Fibroblast of mammary gland (primary cell): ENCODE data around the gene NRCAM.

Experiments used
- DNase-seq: peaks from one replicate; pipeline ENCODE4 v3.0.0-alpha.2; 2010; ENCODE audit warnings: low read depth
- H3K4me3 ChIP-seq: 2 replicates; pipeline ENCODE4 v1.5.1; 2011; ENCODE audit warnings: low read depth, mild to moderate bottlenecking, low read length, moderate library complexity; ENCODE audit not compliant: control insufficient read depth
- TF ChIP-seq, protein P1 (sequence below): conservative IDR thresholded peaks from 2 replicates; pipeline ENCODE4 v1.5.1; 2011; ENCODE audit warnings: low read depth, low read length, inconsistent platforms; ENCODE audit not compliant: control insufficient read depth, insufficient read depth

Gene NRCAM

DNA sequence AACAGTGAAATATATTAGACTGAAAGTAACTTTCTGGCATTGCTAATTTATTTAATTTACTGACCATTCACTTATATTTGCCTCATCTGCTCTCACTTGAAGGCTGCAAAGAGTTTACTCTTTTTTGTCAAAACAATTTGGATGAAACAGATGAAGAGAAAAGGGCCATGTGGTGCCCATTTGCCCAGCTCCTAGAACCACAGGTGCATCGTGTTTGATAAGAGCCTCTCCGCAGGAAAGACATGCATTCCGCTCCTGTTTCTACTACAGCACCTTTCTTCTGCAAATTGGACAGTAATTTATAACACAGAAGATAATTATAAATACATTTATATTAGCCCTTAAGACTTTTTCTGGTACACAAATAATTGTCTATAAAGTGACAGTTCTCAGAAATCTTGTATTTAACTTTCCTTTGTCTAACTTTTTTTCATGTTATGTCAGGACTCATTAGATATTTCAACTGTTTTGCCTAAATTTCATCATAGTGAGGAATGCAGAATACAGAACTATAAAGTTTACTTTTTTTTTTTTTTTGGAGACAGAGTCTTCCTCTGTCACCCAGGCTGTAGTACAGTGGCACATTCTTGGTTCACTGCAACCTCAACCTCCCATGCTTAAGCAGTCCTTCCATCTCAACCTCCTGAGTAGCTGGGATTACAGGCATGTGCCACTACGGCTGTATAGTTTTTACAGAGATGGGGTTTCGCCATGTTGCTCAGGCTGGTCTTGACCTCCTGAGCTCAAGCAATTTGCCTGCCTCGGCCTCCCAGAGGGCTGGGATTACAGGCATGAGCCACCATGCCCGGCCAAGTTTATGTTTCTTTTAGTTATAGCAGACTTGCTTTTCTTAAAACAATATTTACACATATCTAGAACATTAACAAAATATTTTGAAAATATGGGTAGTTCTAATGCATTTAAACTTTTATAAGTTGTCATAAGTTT is 326.9 kb downstream of the NRCAM start:
- TF ChIP-seq, protein P1, sequence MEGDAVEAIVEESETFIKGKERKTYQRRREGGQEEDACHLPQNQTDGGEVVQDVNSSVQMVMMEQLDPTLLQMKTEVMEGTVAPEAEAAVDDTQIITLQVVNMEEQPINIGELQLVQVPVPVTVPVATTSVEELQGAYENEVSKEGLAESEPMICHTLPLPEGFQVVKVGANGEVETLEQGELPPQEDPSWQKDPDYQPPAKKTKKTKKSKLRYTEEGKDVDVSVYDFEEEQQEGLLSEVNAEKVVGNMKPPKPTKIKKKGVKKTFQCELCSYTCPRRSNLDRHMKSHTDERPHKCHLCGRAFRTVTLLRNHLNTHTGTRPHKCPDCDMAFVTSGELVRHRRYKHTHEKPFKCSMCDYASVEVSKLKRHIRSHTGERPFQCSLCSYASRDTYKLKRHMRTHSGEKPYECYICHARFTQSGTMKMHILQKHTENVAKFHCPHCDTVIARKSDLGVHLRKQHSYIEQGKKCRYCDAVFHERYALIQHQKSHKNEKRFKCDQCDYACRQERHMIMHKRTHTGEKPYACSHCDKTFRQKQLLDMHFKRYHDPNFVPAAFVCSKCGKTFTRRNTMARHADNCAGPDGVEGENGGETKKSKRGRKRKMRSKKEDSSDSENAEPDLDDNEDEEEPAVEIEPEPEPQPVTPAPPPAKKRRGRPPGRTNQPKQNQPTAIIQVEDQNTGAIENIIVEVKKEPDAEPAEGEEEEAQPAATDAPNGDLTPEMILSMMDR = no peak
- no peak overlapping the region for H3K4me3 ChIP-seq
- no peak for DNase-seq

DNA sequence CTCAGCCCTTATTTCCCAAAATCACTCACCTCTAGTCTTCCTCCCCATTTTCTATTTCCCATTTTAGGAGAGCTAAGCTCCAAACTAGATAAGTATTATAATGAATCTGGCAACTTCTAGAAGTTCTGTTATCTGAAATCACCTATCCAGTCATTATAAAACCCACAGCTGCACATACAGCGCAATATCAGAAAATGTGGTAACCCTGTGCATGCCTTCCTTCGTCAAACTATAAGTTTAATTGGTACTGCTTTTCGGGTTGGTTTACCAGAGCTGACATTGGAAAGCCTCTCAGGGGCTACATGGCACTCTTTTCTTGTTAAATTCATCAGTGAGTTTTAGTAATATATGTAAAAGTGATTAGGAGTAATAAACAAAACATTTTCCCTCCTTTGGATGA is 327.7 kb downstream of the NRCAM start:
- TF ChIP-seq, protein P1 = no peak
- DNase-seq = no peak
- H3K4me3 ChIP-seq = no peak overlapping the region

DNA sequence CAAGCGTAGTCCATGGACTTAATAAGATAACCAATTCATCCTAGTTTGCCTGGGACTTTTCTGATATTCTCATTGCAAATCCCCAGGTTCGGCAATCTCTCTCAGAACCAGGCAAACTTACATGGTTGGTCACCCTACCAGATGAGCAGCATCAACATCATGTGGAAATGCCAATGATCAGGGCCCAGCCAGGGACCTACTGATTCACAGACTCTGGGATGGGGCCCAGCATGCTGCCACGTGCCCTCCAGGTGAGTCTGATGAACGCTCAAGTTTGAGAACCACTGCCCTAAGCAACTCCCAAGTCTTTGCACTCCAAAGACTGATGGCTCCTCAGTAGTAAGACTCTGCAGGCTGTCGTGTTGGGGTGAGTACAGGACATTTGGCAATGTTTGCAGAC is 328.8 kb downstream of the NRCAM start:
- no peak overlapping the region for H3K4me3 ChIP-seq
- TF ChIP-seq, protein P1 = no peak
- no peak for DNase-seq

DNA sequence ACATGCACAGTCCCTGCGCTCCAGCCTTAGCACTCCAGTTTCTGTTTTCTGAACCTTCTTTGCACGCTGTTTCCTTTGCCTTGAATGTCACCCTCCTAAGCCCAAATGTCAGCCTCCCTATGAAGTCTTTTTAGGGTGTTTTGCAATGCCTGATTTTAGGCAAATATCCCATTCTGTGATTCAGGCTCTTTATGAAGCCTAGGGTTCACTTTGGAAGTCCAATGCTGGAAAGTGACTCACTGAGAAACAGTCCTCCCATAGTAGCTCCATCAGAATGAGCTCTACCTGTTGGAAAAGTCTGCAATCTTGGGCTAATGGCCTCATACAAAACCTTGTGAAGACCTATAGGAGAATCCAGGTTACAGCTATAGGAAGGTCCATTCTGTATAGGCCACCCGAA is 331.4 kb downstream of the NRCAM start:
- TF ChIP-seq, protein P1 = no peak

DNA sequence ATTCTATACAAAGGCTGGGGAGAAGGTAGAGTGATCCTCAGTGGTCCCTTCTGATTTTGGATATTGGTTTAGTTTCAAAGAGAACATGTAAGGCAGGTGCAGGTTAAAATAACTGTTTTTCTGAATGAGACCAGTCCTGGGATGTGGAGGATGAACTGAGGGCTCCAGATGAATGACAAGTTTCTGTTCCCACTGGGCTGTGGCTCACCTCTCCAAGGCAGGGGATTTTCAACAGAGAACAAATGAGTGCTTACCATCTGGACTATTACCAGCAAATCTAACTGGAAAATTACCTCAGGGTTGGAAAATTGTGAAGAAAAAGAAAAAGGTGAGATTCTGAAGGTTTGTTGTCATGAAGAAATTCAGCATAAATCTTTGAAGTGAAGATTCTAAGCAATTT is 334.1 kb downstream of the NRCAM start:
- TF ChIP-seq, protein P1 = no peak
- H3K4me3 ChIP-seq = no peak overlapping the region
- DNase-seq = no peak

More for the DNA sequence above, 331.4 kb downstream of the NRCAM start:
- peak; percentile 65 for DNase-seq
- no peak overlapping the region for H3K4me3 ChIP-seq

DNA sequence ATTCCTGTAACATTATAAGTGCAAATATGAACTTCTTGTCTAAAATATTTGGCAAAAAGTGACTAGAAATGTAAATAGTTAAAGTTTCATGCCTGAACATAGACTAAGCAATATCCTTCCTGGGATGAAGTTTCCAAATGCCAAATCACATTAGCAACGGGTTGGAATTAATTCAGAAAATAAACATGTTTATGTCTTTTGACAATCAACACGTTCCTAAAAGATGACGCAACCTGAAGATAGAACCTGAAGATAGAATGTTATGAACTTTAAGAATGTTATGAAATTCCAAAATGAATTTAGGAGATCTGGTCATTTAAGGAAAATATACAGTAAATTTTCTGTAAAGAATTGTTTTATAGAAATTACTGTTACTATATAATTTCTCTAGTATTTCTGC is 335.3 kb downstream of the NRCAM start:
- TF ChIP-seq, protein P1 = no peak
- H3K4me3 ChIP-seq = no peak overlapping the region
- no peak for DNase-seq
